Right renal pelvis (tissue), 4 donors: Measurements from ENCODE around the gene PPP1CA. TPM values are rescaled to one million over a fixed set of nuclear protein-coding genes. Genes with fewer than 3 reads are reported as not detected.
A peak's percentile ranks its signal among the peaks of the same experiment; 100 is the strongest.

ENCODE experiments used
- DNase-seq, 4 donors: peaks; one replicate each; pipeline ENCODE4 v3.0.0-alpha.2; 2013; ENCODE audit warnings: low read depth in 4 of 4, low spot score in 3 of 4, missing footprints in 1 of 4
- polyA plus RNA-seq, 4 donors: library from polyadenylated mRNA; unstranded; fragments of 120-200 nt; gene quantifications; one replicate each; pipeline ENCODE4 v1.2.1, GENCODE V29; 2013; ENCODE audit not compliant: insufficient read length in 4 of 4

The PPP1CA gene
- polyA plus RNA-seq, 4 donors: 146 to 188 (median 155) TPM

GRCh38 chr11:67371189-67371910 is 30.3 kb downstream of the PPP1CA start:
- no peak for DNase-seq

- DNase-seq: no peak
Observed at GRCh38 chr11:67370351-67371076, 31.1 kb downstream of the PPP1CA start.

- DNase-seq: no peak
Observed at GRCh38 chr11:67369801-67370284, 31.8 kb downstream of the PPP1CA start.

- no peak for DNase-seq
Observed at GRCh38 chr11:67369275-67369674, 32.4 kb downstream of the PPP1CA start.

- DNase-seq: no peak
Observed at GRCh38 chr11:67368621-67369020, 33.0 kb downstream of the PPP1CA start.

GRCh38 chr11:67367761-67368227 is 33.9 kb downstream of the PPP1CA start:
- DNase-seq: no peak

- DNase-seq: no peak
Observed at GRCh38 chr11:67366961-67367760, 34.5 kb downstream of the PPP1CA start.

- no peak for DNase-seq
Observed at GRCh38 chr11:67366546-67366945, 35.1 kb downstream of the PPP1CA start.

- DNase-seq: no peak
Observed at GRCh38 chr11:67365736-67366444, 35.8 kb downstream of the PPP1CA start.

GRCh38 chr11:67364783-67365722 is 36.6 kb downstream of the PPP1CA start:
- no peak for DNase-seq

- DNase-seq: no peak
Observed at GRCh38 chr11:67364169-67364568, 37.5 kb downstream of the PPP1CA start.

- DNase-seq: no peak
Observed at GRCh38 chr11:67357831-67358670, 43.6 kb downstream of the PPP1CA start.

GRCh38 chr11:67356864-67357561 is 44.6 kb downstream of the PPP1CA start:
- DNase-seq: peak in 2 of 4 donors; percentile 65 to 67

- no peak for DNase-seq
Observed at GRCh38 chr11:67356387-67356863, 45.2 kb downstream of the PPP1CA start.

- no peak for DNase-seq
Observed at GRCh38 chr11:67355794-67356386, 45.8 kb downstream of the PPP1CA start.

- no peak for DNase-seq
Observed at GRCh38 chr11:67355023-67355793, 46.5 kb downstream of the PPP1CA start.
